ENCODE data around the gene HMGXB4.

- no peak for TF ChIP-seq EZH2 (IDR thresholded peaks at IDR 0.05; ENCODE audit: low read length)
- no peak for TF ChIP-seq CTCF (optimal IDR thresholded peaks at IDR 0.05 in 1 of 3, IDR thresholded peaks at IDR 0.05 in 1 of 3, conservative IDR thresholded peaks at IDR 0.05 in 1 of 3; ENCODE audit: extremely low read depth in 1 of 3, insufficient read depth in 2 of 3, low read length in 3 of 3)
These were observed 73.1 kb downstream of the HMGXB4 start for GRCh38 chr22:35330258-35330861.
